ENCODE results near the gene TTC7B.

TTC7B gene

DNA sequence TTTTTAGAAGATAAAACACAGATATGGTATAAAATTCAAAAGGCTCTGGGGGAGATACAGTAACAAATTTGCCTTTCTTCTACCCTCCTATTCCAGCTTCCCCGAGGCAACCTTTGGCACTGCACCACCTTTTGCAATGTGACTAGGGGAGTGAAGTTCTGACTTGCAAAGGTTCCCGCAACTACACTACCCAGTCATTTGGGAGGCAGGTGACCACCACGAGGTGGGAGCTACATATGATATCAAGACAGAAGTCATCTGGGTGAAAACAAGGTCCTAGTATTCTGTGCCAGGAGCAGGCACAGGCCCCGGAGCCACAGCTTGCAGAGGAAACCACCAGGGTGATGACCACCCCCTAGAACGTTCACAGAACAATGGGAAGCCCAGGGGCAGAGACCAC, 141.5 kb downstream of the TTC7B start:
- no peak for DNase-seq (ENCODE audit: low read depth in 2 of 2)

DNA sequence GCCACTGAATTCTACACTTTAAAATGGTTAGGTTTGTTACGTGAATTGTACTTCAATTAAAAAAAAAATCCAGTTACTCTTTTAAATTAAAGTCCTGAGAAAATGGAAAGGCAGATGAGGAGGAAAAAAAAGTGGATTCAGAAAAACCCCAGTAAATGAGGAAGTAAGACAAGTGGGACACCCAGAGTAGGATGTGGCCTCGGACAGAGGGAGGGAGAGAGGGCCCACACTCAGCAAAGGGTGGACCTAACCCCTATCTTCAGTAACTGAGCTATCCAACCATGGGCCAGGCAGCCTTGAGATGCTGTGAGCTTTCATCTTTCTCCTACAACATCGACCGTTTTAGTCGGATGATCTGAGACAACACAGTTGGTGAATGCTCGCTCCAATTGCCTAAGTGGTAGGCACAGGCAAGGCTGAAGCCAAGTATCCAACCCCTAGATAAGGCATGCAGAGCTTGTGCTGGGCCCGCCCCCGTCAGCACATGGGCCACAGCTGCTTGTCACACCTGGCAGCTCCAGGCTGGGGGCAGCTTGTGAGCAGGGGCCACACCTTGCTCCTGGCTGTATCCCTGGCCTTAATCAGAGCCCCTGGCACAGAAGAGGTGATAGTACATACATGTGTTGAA, 142.1 kb downstream of the TTC7B start:
- DNase-seq (ENCODE audit: low read depth in 2 of 2), result no peak

DNA sequence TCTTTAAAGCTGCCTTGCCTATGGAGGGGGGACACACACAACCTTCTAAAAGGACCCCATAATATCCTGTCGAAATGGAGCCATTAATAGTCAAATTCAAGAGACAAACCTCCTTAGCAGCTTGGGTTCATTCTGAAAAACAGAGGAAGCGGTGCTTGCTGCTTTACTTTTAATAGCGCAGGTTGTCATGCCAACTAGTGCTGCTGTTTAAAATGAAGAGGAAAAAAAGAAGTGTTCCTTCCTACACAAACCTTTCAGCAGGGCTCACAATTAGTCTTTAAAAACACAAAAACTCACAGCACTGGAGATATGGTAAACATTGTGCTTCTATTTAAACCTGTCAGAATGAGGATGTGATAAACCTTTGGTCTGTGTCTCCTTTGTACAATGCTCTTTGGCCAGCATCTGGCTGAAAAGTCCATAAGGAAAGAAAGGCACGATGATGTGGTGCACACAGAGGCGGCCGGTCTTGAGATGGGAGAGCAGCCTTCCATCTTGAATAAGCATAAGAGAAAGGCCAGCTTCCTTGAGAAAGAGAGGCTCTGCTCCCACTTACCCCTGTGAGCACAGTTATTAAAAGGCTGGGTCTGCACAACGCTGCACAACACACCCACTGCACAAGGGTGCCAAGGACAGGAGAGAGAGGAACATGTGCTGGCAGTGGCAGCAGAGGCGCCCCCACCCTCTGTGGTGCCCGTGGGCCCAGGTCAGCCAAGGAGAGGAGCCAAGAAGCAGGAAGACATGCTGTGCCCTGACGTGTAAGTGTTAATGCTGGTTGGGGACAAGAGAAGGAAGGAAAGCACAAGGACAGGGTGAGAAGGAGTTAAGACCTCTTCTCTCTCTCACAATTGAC, 144.6 kb downstream of the TTC7B start:
- DNase-seq (ENCODE audit: low read depth in 2 of 2), result no peak

DNA sequence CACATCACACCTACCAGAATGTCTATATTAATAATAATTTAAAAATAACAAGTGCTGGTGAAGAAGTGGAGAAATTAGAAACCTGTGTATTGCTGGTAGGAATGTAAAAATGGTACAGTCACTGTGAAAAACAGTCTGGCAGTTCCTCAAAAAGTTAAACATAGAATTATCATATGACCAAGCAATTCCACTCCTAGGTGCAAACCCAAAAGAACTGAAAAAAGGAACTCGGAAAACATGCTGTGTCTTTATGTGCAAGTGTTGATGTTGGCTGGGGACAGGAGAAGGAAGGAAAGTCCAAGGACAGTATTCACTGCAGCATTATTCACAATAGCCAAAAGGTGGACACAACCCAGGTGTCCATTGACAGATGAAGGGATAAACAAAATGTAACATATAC, 146.5 kb downstream of the TTC7B start:
- no peak for DNase-seq (ENCODE audit: low read depth in 2 of 2)

DNA sequence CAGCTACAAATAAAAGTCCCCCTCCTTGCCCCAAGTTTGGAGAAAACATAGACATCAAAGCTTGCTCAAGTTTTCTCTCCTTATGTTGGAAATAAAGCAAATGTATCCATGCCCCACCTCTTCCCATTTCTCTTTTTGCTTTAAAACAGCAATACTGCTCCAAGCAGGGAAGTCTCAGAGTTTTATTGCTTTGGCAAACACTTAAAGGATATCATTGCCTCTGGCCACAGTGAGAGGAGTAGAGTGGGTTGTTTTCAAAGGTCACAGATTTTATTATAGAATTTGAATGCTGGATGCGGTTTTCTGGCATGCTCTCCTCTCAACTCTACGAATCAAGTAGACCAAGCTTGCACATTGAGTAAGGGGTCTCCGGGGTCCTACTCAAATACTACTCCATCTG, 149.7 kb downstream of the TTC7B start:
- DNase-seq (ENCODE audit: low read depth in 2 of 2), result no peak

DNA sequence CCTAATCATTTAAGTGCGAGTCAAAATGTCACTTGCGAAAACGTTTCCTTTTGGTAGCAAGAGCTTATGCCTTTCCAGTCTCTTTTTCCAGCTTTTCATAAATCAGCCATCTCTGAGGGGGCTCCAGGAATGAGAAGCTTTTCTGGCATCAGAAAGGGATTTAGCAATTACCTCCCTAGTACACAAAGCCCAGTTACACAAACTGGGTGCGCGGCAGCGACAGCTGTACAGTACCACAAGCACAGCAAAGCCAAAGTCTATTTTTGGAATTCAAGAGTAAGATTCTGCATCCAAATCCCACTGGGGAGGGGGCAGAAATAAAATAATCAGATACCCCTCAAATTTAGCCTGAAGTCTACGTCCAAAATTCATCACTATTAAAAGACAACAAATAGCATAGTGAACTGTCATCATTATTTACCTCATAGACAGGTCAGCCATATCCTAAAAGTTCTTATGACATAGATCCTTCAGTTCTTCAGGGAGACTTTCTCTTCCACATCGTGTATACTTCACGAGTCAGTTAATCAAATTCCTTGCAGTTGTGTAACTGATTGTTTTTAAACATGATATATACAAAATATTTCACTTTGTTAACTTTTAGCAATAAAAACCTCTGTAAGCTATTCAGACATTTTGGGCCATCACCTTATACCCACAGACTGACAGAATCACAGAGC, 150.8 kb downstream of the TTC7B start:
- DNase-seq (ENCODE audit: low read depth in 2 of 2), result no peak

DNA sequence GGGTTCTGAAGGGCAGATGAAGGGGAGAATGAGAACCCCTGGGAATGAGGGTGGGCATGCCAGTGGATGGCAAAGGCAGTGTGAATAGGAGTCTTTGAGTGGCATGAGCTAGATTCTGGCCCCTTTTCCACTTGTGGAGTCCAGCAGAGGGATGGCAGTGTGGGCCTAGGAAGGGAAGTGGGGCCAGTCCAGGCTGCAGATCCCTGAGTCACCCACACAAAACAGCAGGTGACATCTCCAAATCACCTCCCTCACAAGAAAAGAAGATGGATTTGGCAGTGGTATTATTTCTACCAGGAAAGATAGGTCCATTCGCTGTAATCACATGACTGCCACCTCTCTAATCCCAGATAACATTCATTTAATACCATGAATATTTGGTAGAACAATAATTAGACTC, 151.3 kb downstream of the TTC7B start:
- no peak for DNase-seq (ENCODE audit: low read depth in 2 of 2)

DNA sequence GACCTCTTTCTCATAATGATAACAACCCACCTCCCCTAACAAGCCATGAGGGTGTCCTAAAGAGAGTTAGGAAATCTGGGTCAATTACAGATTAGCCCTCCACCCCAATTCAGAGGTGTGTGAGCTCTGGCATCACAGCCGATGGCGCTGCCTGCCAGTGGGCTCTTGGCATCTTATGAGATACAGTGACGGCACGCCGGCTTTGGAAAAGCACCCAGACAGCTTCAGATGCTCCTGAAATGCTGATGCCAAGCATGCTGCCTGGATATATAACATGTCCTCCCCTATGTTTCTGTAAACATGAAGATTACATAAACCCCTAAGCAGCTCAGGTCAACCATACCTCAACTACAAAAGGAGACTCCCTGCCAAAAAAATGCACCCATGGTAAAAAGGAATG, 152.6 kb downstream of the TTC7B start:
- no peak for DNase-seq (ENCODE audit: low read depth in 2 of 2)

DNA sequence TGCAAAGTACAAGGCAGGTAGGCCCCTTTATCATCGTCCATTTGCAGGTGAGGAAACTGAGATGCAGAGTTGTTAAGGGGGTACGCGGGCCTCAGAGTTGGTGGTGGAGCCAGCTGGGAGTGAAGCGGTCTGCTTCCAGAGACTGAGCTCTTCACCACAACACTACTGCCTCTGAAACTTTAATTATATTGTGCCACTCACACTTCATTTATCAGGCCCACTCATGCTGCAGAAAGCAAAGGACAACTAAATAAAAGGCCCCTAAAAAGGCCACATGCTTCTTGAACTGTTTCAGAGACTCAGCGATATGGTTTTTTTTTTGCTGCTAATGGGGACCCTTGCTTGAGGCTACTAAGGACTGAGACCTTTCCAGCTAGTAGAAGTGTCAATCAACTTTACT, 153.1 kb downstream of the TTC7B start:
- no peak for DNase-seq (ENCODE audit: low read depth in 2 of 2)

DNA sequence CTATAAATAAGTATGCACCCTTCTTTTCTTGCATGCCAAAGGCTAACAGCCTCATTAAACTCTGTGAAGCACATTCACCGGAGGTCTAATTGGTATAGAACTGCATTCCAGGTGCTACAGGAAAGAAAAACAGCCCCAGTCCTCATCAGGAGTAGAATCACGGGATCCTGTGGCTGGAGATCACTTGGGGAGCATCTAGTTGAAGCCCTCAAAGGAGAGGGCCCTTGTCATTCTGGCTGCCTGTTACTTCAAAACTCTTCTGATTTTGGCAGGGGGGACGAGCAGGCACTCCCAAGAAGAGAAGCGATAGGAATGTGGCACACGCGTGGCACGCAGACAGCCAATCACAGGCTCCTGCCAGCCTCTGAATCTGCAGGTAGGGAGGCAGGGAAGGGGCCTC, 154.4 kb downstream of the TTC7B start:
- DNase-seq (ENCODE audit: low read depth in 2 of 2), result no peak

DNA sequence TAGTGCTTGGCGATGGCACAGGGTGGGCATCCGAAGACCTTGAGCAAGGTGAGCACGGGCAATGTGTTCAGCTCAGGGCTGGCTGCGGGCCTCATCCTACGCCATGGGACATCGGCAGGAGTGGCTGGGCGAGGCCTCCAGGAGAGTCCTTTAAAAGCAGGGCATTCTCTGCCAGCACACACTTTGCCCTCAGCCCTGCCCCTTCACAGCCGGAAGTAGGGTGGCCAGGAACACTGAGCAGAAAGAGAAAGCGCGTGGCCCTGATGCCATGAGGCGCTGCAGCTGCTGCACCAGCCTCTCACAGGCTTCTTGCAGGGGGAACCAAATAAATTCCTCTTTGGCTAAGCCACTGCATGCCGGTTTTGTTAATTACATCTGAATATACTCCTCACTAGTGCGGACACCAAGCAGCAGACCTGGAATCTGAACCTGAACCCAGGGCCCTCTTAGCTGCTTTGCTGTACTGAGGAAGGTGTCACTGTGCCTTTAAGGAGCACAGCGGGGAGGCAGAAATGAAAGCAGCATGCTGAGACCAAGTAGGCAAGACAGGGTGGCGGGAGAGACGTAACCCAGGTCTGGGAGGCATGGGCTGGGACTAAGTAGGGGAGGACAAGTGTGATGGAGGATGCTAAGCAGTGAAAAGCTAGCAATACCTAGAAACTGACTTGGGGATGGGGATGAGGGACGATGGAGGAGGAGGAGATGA, 155.2 kb downstream of the TTC7B start:
- no peak for DNase-seq (ENCODE audit: low read depth in 2 of 2)

DNA sequence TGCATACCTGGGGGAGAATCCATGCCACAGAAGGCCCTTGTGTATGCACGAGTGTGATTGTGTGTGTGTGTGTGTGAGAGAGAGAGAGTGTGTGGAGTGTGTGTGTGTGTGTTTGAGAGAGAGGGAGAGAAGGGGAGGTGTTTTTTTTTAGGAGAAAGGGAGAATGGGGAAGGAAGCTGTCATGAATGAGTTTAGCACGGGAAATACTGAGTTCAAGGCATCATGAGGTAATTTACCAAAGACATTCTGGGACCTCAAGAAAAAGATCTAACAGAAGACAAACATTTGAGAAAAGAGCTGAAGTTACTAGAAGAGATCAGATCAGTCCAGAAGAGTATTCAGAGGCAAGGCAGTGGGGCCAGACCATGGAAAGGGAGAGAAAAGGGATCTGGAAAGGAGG, 157.1 kb downstream of the TTC7B start:
- DNase-seq (ENCODE audit: low read depth in 2 of 2), result no peak

DNA sequence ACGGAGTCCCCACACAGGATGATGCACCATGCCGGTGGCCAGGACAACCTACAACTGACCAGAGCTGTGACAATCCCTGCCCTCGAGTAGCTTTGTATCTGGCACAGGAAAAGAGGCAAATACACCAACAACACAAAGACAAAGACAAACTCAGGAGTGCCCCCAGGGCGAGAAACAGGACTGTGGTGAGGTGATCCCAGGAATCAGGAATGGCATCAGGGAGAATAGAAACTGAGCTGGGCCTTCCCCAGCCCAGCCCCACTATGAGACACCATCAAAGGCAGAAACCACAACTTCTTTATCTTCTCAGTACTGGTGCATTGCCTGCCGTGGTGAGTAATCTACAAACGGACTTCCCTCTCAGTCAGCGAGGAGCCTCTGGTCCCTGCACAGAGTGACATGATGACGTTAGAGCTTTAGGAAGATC, 157.7 kb downstream of the TTC7B start:
- DNase-seq (ENCODE audit: low read depth in 2 of 2), result no peak

DNA sequence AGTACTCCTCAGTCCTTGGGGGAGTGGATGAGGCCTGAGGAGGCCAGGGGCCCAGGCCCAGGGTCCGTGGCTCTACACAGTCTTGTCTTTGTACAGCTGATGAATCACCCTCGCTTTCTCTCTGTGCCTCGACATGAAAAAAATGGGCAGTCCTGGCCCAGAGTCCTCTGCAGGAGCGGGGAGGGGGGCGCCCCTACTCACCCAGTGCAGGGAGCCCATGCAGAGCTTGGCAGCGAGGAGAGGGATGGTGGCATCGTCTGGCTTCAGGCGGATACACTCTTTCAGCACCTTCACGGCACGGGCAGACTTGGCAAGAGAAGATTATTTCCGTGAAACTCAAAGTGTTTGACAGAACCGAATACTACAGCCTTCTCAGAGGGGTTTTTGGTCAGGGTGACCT, 159.3 kb downstream of the TTC7B start:
- no peak for DNase-seq (ENCODE audit: low read depth in 2 of 2)

DNA sequence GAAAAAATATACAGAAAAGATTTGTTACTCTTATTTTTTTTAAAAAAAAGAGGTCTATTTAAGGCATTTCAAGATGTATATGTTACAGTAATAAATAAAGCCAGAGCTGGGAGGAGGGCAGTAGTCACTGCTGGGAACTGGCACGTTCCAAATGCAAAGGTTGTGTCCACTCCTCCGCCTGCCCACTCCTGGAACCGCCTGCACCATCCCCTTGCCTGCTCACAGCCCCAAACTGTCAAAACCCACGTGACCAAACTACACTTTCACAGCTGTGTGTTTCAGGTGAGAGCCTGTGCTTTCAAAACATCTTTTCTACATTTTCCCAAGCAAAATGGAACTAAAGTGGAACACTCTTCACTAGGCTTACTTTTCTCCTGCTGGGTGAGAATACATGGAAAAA, 160.4 kb downstream of the TTC7B start:
- no peak for DNase-seq (ENCODE audit: low read depth in 2 of 2)

DNA sequence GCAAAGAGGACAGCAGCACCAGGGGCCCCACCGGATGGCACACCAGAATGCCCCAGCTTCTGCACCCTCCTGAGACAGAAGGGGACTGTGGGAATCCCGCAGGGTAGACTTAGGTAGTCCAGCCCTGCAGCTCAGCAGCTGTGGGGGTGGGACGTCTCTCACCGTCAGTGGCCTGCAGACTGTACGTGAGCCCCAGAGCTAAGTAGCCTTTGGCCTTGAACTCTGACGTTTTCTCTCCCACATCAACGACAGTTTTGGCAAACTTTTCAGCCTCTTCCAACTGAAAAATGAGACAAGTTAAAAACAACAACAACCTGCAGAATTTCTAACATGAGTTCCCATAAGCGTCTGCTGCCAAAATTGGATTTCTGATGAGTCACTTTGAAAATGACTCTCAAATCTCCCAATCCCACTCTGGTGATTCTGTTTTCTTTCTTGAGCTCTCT, 161.4 kb downstream of the TTC7B start:
- DNase-seq (ENCODE audit: low read depth in 2 of 2), result no peak

DNA sequence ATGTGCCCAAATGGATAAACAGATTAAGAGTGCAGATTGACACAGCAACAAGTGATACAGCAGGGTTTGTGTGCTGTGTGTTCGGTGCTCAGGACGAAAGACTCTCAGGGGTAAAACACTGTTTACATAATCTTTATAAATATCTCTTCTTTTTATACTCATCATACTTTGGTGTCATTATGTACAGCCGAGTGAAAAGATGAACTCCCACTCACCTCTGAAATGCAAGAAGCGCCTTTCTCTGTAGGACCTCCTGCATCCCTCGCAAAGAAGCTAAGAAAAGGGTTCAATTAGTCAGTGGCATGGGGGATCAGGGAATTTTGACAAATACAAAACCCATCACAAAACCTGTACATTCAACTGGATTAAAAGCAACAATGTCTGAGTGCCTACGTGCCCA, 163.6 kb downstream of the TTC7B start:
- DNase-seq (ENCODE audit: low read depth in 2 of 2), result no peak

DNA sequence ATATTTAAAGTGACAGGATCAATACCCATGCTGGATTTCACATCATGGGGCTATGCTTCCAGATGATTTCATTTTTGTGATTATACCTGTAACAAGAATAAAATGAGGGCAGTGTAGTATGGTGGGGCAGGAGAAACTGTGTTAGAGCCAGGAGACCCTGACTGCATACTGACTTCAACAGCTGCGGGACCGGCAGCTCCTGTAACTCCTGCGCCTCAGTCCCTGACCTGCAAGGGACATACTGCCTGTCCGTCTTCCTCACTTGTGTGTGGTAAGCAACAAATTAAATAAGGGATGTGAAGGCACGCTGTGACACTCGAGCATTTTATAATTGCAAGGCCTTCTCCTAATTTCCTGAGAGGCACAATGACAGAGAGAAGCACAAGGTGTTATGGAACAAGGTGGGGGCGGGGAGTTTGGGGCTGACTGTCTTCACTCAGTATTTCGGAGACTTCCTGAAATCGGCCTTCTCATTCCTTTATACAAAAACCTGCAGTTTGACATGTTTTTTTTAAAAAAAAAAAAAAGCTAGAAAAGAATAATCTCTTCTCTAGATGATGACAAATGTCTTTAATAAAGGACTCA, 164.2 kb downstream of the TTC7B start:
- no peak for DNase-seq (ENCODE audit: low read depth in 2 of 2)

DNA sequence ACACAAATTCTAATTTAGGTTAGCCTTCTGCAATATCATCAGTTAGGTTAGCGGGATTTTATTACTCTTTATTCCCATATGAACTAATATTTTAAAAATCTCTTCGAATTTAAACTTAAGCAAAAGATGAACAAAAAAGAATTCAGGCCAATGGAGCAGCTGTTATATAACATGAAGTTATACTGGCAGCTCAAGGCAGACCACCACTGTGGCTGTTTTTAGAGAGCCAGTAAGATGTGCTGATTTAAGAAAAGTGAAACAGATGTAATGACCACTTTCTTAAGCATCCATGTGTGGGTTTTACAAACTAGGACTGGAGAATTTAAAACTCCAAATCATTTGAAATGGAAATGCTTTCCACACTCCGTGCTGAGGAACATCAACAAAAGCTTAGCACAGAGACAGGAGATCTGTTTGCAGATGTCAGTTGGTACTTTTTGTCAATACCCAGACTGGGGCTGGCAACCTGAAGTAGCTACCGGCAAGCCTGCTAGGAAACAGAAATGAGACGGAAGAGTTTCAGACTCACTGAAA, 164.9 kb downstream of the TTC7B start:
- no peak for DNase-seq (ENCODE audit: low read depth in 2 of 2)

DNA sequence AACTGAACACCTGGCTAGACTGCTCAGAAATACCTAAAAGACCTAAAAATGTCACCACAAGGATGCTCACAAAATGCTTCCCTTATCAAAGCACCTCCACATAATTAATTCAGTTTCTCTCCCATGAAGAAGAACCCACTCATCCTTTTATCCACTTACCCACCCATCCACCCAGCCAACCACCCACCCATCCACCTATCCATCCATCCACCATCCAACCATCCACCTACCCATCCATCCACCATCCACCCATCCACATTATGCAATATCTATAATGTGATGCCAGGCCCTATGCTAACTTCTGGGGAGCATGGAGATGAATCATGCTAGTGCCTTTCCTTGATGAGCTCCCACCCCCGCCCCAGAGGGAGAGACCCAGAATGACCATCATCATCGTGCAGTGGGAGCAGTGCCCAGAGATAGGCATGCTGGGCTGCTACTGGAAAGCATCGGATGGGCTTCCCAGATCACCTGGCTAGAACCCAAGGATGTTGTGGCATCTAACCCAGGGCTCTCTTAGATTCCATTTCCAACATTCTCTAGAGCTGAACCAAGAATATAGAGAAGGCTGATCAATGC, 166.6 kb downstream of the TTC7B start:
- no peak for DNase-seq (ENCODE audit: low read depth in 2 of 2)

DNA sequence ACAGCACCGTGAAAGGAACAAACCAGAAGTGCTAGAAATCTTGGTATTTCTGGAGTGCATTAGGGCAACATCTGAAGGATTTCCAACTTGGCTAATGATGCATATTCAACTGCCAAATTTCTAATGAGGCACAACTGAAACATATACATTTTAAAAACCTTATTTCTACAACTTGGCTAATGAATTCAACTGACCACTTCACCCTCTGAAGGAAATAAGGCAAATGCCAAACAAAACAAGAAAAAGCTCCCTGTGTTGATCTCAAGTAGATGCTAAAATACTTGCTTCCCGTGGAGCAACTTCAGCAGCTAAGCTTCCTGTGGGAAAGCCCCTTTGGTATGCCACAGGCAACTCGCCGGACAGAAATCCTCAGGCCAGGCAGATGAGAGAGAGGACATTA, 167.1 kb downstream of the TTC7B start:
- no peak for DNase-seq (ENCODE audit: low read depth in 2 of 2)
